CD14-positive monocyte (primary cell): Measurements from ENCODE around the gene NUP107. TPM values are rescaled to one million over a fixed set of nuclear protein-coding genes. Genes with fewer than 3 reads are reported as not detected.
A peak's percentile ranks its signal among the peaks of the same experiment; 100 is the strongest.

Experiments
- DNase-seq, 3 donors: peaks; one replicate each; pipeline ENCODE4 v3.0.0-alpha.2; 2011 to 2022
- H2AFZ ChIP-seq: 2 replicates; pipeline ENCODE4 v1.6.0; 2012; ENCODE audit warnings: mild to moderate bottlenecking, low read depth, low read length, inconsistent platforms; ENCODE audit not compliant: insufficient read depth, poor library complexity, severe bottlenecking
- H3K27ac ChIP-seq, 2 donors: 1 replicate in 1 of 2; 2 replicates in 1 of 2; pipeline ENCODE4 v1.5.1; 2012 to 2013; ENCODE audit warnings: low read length in 2 of 2, control low read depth in 1 of 2, inconsistent platforms in 1 of 2, low read depth in 1 of 2, mild to moderate bottlenecking in 1 of 2
- H3K27me3 ChIP-seq, 2 donors: one replicate each; pipeline versions ENCODE4 v1.6.0 to v1.6.1; 2011 to 2013; ENCODE audit warnings: low read length in 2 of 2; ENCODE audit not compliant: control insufficient read depth in 2 of 2, insufficient read depth in 2 of 2
- H3K36me3 ChIP-seq, 2 donors: replicated peaks in 1 of 2; 1 replicate in 1 of 2; 2 replicates in 1 of 2; pipeline versions ENCODE4 v1.5.1 to v1.6.1; 2012 to 2013; ENCODE audit warnings: low read length in 2 of 2, control low read depth in 1 of 2, inconsistent platforms in 1 of 2, mild to moderate bottlenecking in 1 of 2; ENCODE audit not compliant: insufficient read depth in 2 of 2, control insufficient read depth in 1 of 2
- H3K4me1 ChIP-seq, 2 donors: 1 replicate in 1 of 2; 2 replicates in 1 of 2; pipeline versions ENCODE4 v1.5.1 to v1.6.1; 2012 to 2013; ENCODE audit warnings: low read length in 2 of 2, control low read depth in 1 of 2, inconsistent platforms in 1 of 2, mild to moderate bottlenecking in 1 of 2, moderate library complexity in 1 of 2; ENCODE audit not compliant: insufficient read depth in 2 of 2, control insufficient read depth in 1 of 2
- H3K4me2 ChIP-seq: replicated peaks from 2 replicates; pipeline ENCODE3; 2012; ENCODE audit warnings: low read length, moderate library complexity, mild to moderate bottlenecking; ENCODE audit not compliant: poor library complexity, severe bottlenecking; ENCODE audit errors: extremely low read depth
- H3K4me3 ChIP-seq, 3 experiments: fragments of 200-600 bp in 1 of 3; sonication (generic) in 1 of 3; replicated peaks in 1 of 3; 1 replicate in 2 of 3; 2 replicates in 1 of 3; pipeline ENCODE4 v1.5.1; 2011 to 2013; ENCODE audit warnings: low read length in 3 of 3, mild to moderate bottlenecking in 3 of 3, control low read depth in 2 of 3, low read depth in 2 of 3, inconsistent platforms in 1 of 3, moderate library complexity in 1 of 3
- H3K79me2 ChIP-seq: 2 replicates; pipeline ENCODE4 v1.6.0; 2012; ENCODE audit warnings: mild to moderate bottlenecking, control low read depth, inconsistent platforms, low read length, moderate library complexity; ENCODE audit not compliant: insufficient read depth
- H3K9ac ChIP-seq: 2 replicates; pipeline ENCODE4 v1.6.0; 2017; ENCODE audit warnings: low read length, mild to moderate bottlenecking; ENCODE audit not compliant: insufficient read depth, poor library complexity, severe bottlenecking
- H3K9me3 ChIP-seq, 2 donors: replicated peaks in 1 of 2; 1 replicate in 1 of 2; 2 replicates in 1 of 2; pipeline versions ENCODE4 v1.5.1 to v1.6.1; 2012 to 2013; ENCODE audit warnings: low read length in 2 of 2, control low read depth in 1 of 2; ENCODE audit not compliant: control insufficient read depth in 1 of 2, insufficient read depth in 1 of 2
- H4K20me1 ChIP-seq: 2 replicates; pipeline ENCODE4 v1.6.0; 2012; ENCODE audit warnings: mild to moderate bottlenecking, low read length, control low read depth, moderate library complexity; ENCODE audit not compliant: insufficient read depth
- H3K27ac Mint-ChIP-seq, 7 donors: one replicate each; pipeline ENCODE4 v1.8.0; 2020; ENCODE audit warnings: mild to moderate bottlenecking in 7 of 7, mixed read lengths in 7 of 7, moderate library complexity in 6 of 7, inconsistent platforms in 2 of 7
- H3K27me3 Mint-ChIP-seq, 3 donors: one replicate each; pipeline ENCODE4 v1.8.0; 2021 to 2022; ENCODE audit warnings: low read depth in 3 of 3, mild to moderate bottlenecking in 3 of 3, mixed read lengths in 3 of 3, moderate library complexity in 3 of 3, inconsistent platforms in 1 of 3
- H3K36me3 Mint-ChIP-seq, 2 donors: one replicate each; pipeline ENCODE4 v1.8.0; 2020; ENCODE audit warnings: mixed read lengths in 2 of 2, inconsistent platforms in 1 of 2, mild to moderate bottlenecking in 1 of 2
- H3K4me1 Mint-ChIP-seq: one replicate; pipeline ENCODE4 v1.8.0; 2020; ENCODE audit warnings: mild to moderate bottlenecking, mixed read lengths
- H3K4me3 Mint-ChIP-seq, 2 donors: one replicate each; pipeline ENCODE4 v1.8.0; 2020; ENCODE audit warnings: mild to moderate bottlenecking in 2 of 2, mixed read lengths in 2 of 2, moderate library complexity in 1 of 2
- H3K9me3 Mint-ChIP-seq, 7 donors: one replicate each; pipeline ENCODE4 v1.8.0; 2020 to 2022; ENCODE audit warnings: mixed read lengths in 7 of 7, mild to moderate bottlenecking in 6 of 7, moderate library complexity in 6 of 7, inconsistent platforms in 2 of 7
- CTCF ChIP-seq: fragments of 200-600 bp; IDR thresholded peaks from one replicate; pipeline ENCODE4 v1.8.0; 2022; ENCODE audit warnings: antibody characterized with exemption, mild to moderate bottlenecking
- WGBS: methylation state at CpG from one replicate; pipeline ENCODE4 v1.1.5; 2013; ENCODE audit warnings: missing lambda C conversion rate; ENCODE audit not compliant: insufficient coverage; 5-methylcytosine and 5-hydroxymethylcytosine counted together
- intact Hi-C, 2 donors: fragments of 100-400 bp; cut with micrococcal nuclease; formaldehyde crosslinking; loops; one replicate each; pipeline versions ENCODE4 v1.15.0 to v1.15.1; 2023
- polyA plus RNA-seq, 3 donors: library from polyadenylated mRNA; depleted of rRNA in 1 of 3; unstranded in 2 of 3; stranded (reverse) in 1 of 3; fragments of 300-500 nt in 2 of 3; fragments of >200 nt in 1 of 3; fragmentation: Illumina TruSeq in 2 of 3; gene quantifications; 1 replicate in 2 of 3; 2 replicates in 1 of 3; pipeline ENCODE4 v1.2.3, GENCODE V29; 2012 to 2021

The NUP107 gene
- polyA plus RNA-seq, 3 donors, result 6.7 to 20.5 (median 10.7) TPM

- WGBS, result no CpG with 5 or more reads among the region's 5 CpGs
- Histone ChIP-seq H3K27ac (no peak overlapping the region), H3K9me3 (no peaks in the 10 kb centered on the region), H3K4me3 (no peak overlapping the region), H2AFZ (no peak overlapping the region), H3K9ac (no peak overlapping the region), H3K4me2 (no peak overlapping the region), H4K20me1 (no peaks in the 10 kb centered on the region), H3K4me1 (no peaks in the 10 kb centered on the region), H3K79me2 (no peaks in the 10 kb centered on the region), H3K36me3 (peaks cover 28 to 62% of the 10 kb centered on the region in 2 donors), H3K27me3 (no peaks in the 10 kb centered on the region)
- H3K4me1 Mint-ChIP-seq, result no peaks in the 10 kb centered on the region
- no peak for TF ChIP-seq CTCF
- intact Hi-C loops, result no loop called here
- DNase-seq, result no peak
- H3K9me3 Mint-ChIP-seq, result no peaks in the 10 kb centered on the region
- peaks cover 0 to 2% (median 0%) of the 10 kb centered on the region in 3 donors for H3K27me3 Mint-ChIP-seq
- peak overlapping the region in 2 of 7 donors; percentile 48 to 75 for H3K27ac Mint-ChIP-seq
- H3K36me3 Mint-ChIP-seq, result peaks cover 58 to 83% of the 10 kb centered on the region in 2 donors
- no peak overlapping the region for H3K4me3 Mint-ChIP-seq
Measured at GRCh38 chr12:68759852-68760251, 73.1 kb downstream of the NUP107 start.

GRCh38 chr12:68760806-68761441 is 74.1 kb downstream of the NUP107 start:
- H3K9ac ChIP-seq, result no peak overlapping the region
- H2AFZ ChIP-seq, result no peak overlapping the region
- no peak overlapping the region for H3K27ac Mint-ChIP-seq
- no peaks in the 10 kb centered on the region for H3K27me3 ChIP-seq
- H3K79me2 ChIP-seq, result no peaks in the 10 kb centered on the region
- no peaks in the 10 kb centered on the region for H3K4me1 ChIP-seq
- no peak overlapping the region for H3K4me3 Mint-ChIP-seq
- no peak for DNase-seq
- peaks cover 21 to 56% of the 10 kb centered on the region in 2 donors for H3K36me3 ChIP-seq
- no peak overlapping the region for H3K27ac ChIP-seq
- H3K27me3 Mint-ChIP-seq, result peaks cover 0 to 2% (median 0%) of the 10 kb centered on the region in 3 donors
- H3K36me3 Mint-ChIP-seq, result peaks cover 53 to 78% of the 10 kb centered on the region in 2 donors
- H3K9me3 Mint-ChIP-seq, result no peaks in the 10 kb centered on the region
- H3K4me2 ChIP-seq, result no peak overlapping the region
- 98% methylated on average over 4 of the region's 7 CpGs for WGBS
- TF ChIP-seq CTCF, result no peak
- no peaks in the 10 kb centered on the region for H4K20me1 ChIP-seq
- no peaks in the 10 kb centered on the region for H3K9me3 ChIP-seq
- no peaks in the 10 kb centered on the region for H3K4me1 Mint-ChIP-seq
- H3K4me3 ChIP-seq, result no peak overlapping the region
- intact Hi-C loops, result no loop called here
